B cell (primary cell): ENCODE data around the gene CLEC2B.

ENCODE experiments used
- CTCF ChIP-seq: fragments of 200-600 bp; IDR thresholded peaks from one replicate; pipeline ENCODE4 v1.8.0; 2022; ENCODE audit warnings: antibody characterized with exemption, mild to moderate bottlenecking
- EZH2 ChIP-seq: IDR thresholded peaks from 2 replicates; pipeline ENCODE4 v1.6.1; 2012; ENCODE audit warnings: borderline replicate concordance, low read depth, mild to moderate bottlenecking, moderate library complexity, low read length; ENCODE audit not compliant: insufficient read depth, poor library complexity, severe bottlenecking

DNA sequence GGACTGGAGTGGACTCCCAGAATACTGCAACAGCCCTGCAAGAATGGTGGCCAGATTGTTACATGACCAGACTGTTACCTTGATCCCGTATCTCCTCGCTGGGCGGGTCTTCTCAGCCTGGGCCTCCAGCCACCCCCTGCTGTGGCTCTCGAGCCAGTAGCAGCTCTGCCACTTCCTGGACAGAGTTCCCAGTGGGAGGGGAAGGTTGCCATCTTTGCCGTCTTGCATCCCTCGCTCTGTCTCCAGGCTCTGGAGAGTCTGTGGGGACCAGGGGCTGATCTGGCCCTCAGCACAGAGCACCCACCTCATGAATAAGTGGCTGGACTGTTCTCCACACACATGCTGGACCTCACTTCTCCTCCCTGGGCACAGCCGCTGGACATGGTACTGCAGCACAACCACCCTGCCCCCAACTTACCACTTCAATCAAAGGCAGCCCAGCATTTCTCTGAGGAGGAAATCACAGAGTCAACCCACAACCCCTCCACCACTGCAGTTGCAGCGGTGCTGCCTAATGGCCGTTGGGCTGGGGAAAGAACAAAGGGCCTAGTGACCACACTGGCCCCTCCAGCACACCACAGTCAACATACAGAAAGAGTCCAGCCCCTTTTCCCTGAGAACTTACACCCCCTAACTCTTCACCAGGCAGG is 48.7 kb downstream of the CLEC2B start:
- TF ChIP-seq CTCF (no peak), EZH2 (no peak)
